ENCODE results near the gene FGD5.
A peak's percentile ranks its signal among the peaks of the same experiment; 100 is the strongest.
"Not testable (repeated sequence)": the region's sequence is repeated elsewhere in the genome, so short reads cannot be mapped to it uniquely, and the experiment has no call there.

Gene FGD5

GRCh38 chr3:14902719-14903118 lies 84.0 kb downstream of the FGD5 start:
- DNase-seq (ENCODE audit: low read depth, low spot score) = no peak

GRCh38 chr3:14903501-14903900 lies 84.7 kb downstream of the FGD5 start:
- DNase-seq (ENCODE audit: low read depth, low spot score) = not testable (repeated sequence)

DNA sequence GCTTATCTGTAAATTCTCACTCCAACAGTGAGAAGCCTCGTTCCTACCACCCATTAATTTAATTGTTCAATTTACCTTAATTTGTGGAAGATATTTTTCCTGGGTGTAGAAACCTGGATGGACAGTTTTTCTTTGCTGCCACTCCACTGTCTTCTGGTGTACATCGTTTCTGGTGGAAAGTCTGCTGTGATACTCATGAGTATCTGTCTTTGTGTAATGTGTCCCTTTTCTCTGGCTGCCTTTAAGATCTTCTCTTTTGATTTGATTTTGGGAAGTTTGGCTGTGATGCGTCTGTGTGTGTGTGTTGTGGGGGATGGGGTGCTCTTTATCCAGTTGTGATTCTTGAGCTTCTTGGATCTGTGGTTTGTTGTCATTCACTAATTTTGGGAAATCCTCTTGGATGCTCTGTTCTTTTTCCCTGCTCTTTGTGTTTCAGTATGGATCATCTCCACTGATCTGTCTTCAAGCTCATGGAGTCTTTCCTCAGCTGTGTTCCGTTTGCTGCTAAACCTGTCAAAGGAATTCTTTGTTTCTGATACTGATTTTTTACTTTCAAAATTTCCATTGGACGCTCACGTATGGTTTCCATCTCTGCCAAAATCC lies 86.4 kb downstream of the FGD5 start:
- DNase-seq (ENCODE audit: low read depth, low spot score) = no peak

DNA sequence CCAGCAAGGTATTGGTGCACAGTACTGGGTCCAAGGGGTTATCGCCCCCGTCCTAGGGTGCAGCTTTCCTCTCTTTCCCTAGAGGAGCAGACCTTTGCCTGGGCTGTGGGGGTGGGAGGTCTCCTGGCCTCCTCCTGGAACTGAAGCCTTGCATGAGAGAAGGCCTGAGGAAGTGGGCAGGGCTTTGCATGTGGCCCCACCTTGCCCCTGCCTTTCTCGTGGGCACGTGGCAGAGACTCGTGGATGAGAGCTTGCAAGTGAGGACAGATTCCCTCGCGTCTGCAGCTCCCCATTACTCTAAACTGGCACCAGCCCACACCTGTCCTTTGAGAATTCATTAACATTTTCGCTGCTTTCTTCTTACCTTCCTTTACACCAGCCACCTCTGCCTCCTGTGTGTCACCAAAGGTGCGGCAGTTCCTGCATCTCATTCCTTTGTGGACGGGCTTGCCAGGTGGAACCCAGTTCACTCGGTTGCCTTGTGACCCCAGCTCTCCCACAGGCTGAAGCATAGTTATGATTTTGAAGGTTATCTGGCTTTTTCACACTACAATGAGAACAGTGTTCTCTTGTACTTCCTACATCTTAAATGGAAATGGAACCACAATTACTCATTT lies 87.7 kb downstream of the FGD5 start:
- no peak for DNase-seq (ENCODE audit: low read depth, low spot score)

DNA sequence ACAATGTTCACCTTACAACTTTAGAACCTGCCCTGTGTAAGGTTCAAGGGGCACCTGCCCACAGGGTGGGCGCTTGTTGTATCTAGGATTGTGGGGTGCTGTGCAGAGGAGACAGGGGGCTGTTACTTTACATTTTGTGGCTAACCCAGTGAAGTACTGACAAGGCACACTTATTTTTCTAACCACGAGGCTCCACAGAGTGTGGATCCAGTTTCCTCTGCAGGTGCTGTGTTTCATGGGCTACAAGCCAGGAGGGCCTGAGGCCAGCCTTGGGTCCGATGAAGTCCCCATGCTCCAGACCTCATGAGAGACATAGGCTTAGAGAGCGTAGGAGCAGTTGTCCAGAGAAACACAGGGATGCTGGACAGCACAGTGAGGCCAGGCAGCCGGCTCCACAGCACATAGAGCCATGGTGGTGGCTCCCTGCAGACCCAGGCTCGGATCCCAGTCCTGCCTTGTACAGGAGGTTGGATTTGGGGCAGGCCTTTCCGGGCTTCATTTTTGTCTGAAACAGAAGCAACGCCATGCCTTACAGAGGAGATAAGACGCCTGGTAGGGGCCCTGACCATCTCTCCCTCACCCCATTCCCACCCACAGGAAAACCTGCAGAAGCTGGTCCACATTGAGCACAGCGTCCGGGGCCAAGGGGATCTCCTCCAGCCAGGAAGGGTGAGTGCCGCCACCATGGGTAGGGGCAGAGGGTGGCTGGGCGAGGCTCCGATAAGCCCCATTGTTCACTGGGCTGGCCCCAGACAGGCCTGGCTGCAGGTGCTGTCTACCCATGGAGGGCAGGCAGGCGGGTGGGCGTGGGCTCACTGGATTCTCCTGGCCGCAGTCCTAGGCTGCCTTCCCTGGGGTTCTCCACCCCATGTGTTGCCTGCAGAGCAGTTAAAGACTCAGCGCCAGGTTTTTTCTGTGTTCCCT lies 88.5 kb downstream of the FGD5 start:
- no peak for DNase-seq (ENCODE audit: low read depth, low spot score)

DNA sequence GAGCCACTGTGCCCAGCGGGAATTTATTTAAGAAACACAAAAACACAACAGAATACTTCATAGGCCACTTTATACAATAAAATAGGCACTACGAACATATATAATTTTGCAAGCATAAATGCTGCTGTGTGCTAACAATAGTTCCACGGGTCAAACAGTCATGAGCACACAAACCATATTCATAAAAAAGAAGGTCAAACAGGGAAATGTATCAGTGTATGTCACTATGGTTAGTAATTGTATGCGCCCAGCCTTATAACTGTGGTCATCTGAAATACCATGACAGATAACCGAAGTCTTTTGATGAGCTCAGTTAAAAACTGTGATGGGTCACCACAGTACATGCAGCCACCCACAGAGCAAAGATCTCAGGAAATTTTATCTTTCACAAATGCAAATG lies 90.5 kb downstream of the FGD5 start:
- no peak for DNase-seq (ENCODE audit: low read depth, low spot score)

DNA sequence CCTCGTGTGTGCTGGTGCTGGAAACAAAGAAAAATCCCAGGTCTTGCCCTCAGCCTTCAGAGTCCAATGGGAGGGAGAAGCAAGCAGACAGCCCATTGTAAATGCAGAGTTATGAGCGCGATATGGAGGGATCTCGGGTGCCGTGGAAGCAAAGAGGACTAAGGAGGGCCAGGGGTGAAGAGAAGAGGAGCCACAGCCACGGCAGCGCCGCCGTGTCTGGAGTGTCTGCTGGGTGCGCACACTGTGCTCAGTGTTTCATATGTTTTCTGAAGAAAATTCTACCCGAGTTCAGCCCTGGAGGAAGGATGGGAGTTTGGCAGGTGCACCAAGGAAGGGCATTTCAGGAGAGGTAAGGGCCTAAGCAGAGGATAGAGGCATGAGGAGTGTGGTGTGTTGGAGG lies 92.9 kb downstream of the FGD5 start:
- DNase-seq (ENCODE audit: low read depth, low spot score) = no peak

DNA sequence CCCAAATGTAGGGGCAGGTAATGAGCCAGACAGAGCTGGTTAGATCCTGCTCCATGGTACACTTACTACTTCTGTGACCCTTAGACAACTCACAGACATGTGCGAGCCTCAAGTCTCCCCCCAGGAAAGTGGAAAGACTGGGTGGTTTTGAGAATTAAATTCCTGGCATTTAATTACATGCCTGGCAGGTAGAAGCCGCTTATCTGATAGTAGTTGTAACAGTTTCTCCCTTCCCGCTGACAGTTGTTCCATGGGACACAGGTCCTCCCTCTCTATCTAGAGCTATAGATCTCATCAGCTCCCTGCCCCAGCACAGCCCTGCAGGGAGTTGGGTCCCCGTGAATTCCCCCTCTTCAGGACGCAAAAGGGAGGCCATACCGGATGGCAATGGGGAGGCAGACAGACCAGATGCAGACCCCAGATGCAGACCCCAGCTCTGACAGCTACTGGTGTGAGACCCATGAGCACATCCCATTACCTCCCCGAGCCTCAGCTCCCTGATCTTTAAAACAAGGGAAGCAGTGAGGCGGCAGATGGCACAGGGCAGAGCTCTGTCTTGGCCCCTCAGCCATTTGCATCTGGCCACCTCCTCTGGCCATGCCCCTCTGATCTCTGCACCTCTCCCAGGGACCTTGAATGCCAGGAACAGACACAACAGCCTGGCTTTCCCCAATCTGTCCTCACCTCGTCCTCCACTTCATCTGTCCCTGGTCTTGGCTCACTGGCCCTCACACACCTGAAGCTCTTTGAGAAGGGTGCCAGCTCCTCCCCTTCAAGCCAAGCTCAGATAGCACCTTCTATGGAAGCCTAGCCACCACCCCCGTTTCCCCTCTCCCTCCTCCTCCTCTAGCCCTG lies 94.5 kb downstream of the FGD5 start:
- no peak for DNase-seq (ENCODE audit: low read depth, low spot score)

GRCh38 chr3:14913926-14914778 lies 95.4 kb downstream of the FGD5 start:
- DNase-seq (ENCODE audit: low read depth, low spot score) = no peak

DNA sequence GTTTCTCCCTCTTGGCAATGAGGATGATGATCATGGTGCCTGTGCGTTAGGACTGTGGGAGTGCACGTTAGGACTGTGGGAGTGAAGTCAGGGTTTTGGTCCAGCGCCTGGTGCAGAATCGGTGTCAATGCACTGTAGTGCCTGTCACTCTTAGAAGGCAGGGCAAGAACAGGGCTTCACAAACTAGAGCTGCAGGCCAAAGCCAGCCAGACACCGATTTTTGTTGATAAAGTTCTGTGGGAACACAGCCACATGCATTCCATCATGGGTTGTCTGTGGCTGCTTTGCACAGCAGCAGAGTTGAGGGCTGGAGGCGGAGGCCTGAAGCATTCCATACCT lies 96.0 kb downstream of the FGD5 start:
- no peak for DNase-seq (ENCODE audit: low read depth, low spot score)

DNA sequence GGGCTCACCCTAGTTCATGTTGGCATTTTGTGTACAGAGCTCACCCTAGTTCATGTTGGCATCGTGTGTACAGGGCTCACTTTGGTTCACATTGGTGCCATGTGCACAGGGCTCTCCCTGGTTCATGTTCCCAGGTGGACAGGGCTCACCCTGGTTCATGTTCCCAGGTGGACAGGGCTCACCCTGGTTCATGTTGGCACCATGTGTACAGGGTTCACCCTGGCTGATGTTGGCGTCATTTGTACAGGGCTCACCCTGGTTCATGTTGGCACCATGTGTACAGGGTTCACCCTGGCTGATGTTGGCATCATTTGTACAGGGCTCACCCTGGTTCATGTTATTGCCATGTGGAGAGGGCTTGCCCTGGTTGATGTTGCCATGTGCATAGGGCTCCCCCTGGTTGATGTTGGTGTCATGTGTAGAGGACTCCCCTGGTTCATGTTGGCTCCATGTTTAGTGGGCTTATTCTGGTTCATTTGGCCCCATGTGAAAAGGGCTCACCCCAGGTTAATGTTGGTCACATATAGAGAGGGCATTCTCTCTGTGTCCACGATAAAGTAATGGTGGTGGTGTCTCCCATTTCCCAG lies 97.0 kb downstream of the FGD5 start:
- no peak for DNase-seq (ENCODE audit: low read depth, low spot score)

DNA sequence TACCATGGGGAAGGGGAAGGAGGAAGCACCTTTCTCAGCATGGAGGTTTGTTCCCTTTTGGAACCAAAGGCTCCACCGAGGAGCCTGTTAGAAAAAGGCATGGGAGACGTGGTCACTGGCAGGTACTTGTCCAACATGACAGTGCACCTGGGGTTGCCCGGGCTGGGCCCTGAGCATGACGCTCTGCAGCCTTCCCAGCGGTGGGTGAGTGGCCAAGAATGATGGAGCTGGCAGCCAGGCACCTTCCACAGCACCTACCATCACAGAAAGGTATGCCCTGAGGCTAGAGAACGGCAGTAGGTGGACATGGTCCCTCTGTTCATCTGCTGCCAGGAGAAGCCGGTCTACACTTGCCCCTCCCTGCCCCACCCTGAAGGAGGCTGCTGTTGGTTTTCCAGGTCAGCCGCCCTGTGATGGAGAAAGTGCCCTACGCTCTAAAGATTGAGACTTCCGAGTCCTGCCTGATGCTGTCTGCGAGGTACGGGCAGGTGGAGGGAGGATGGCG lies 99.6 kb downstream of the FGD5 start:
- DNase-seq (ENCODE audit: low read depth, low spot score) = no peak

DNA sequence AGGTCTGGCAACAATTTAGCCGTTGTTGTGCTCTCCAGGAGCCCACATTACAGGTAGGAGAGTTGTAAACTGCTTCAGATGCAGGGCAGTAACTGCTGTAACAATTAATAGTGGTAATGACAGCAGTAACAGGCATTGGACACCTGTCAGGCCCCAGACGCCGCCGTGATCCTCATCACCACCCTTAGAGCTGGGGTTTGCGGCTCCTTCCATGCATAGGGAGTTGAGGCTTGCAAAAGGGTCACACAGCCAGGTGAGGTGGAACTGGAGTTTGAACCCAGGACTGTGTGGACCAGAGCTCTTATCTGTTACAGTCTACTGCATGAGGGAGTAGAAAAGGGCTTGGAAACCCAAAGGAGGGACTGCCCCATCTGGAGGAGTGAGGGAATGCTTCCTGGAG lies 101.8 kb downstream of the FGD5 start:
- no peak for DNase-seq (ENCODE audit: low read depth, low spot score)

DNA sequence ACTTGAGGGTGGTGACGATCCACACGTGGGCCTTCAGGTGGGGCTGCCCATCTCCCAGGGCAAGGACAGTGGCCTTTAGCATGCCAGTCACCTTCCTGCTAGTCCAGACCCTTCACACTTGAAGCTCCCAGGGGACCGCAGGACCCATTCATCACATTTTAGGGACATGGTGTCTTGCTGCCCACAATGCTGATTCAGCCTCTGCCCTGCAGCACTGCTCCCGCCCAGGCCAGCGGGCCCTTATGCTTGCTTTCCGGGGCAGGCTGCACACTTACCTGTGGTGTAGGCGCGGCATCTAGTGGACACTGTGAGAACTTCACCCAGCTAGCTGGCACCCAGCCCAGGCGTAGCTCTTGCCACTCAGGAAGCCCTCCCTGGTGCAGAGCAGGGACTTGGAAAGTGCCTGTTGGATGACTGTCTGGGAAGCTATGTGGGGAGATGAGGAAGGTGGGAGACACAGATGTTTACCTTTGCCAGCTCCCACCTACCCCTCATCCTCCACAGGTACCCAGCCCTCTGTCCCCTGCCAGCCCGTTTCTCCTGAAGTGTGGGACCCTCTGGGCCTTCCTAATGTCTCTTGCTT lies 102.4 kb downstream of the FGD5 start:
- DNase-seq (ENCODE audit: low read depth, low spot score) = peak; percentile 95

DNA sequence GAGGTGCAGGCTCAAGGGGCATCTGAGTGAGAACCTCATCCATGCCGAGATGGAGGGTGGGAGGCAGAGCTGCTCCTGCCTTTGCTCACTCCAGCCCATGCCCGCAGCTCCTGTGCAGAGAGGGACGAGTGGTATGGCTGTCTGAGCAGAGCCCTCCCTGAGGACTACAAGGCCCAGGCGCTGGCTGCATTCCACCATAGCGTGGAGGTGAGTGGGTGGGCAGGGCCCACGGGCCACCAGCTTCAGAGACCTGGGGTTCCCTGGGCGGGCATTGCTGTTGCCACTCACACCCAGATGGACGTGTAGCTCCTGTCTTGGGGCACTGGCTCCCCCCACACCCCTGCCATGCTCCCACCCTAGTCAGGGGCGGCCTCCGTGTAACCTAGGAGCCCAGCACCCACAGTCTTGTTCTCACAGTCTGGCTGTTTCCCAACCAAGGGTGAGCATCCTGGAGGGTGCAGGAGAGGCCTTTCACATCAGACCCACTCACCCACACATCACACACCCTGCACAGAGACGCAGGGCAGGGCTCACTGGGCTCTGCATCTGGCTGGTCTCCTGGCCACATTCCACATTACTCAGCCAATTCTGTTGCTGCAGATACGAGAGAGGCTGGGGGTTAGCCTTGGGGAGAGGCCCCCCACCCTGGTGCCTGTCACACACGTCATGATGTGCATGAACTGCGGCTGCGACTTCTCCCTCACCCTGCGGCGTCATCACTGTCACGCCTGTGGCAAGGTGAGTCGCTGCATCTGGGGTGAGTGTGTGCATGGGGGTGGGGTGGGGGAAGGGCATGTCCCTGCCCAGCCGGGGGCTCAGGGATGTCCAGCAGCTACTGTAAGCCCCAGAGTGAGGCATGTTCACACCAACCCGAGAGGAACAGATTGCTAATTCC lies 103.3 kb downstream of the FGD5 start:
- peak; percentile 40 for DNase-seq (ENCODE audit: low read depth, low spot score)

DNA sequence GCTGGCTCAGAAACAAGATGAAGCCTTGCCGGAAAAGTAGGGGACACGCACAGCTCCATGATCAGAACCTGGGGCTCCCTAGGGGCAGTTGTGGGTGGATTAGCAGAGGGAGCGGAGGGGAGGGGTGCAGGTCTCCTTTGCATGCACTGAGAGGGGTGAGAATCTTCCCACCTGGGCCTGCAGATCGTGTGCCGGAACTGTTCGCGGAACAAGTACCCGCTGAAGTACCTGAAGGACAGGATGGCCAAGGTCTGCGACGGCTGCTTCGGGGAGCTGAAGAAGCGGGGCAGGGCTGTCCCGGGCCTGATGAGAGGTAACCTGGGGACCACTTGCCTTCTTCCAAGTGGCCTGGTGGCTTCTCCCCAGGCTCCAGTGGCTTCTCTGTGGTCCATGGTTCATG lies 104.1 kb downstream of the FGD5 start:
- DNase-seq (ENCODE audit: low read depth, low spot score) = no peak

GRCh38 chr3:14923476-14923875 lies 104.7 kb downstream of the FGD5 start:
- no peak for DNase-seq (ENCODE audit: low read depth, low spot score)

- DNase-seq (ENCODE audit: low read depth, low spot score) = peak; percentile 82
Measured at GRCh38 chr3:14925729-14926591, 107.2 kb downstream of the FGD5 start.
